A673 (cell line): Measurements from ENCODE around the gene SLC2A3. TPM values are rescaled to one million over a fixed set of nuclear protein-coding genes. Genes with fewer than 3 reads are reported as not detected.
"Not testable (repeated sequence)": the region's sequence is repeated elsewhere in the genome, so short reads cannot be mapped to it uniquely, and the experiment has no call there.

Experiments
- BruUV-seq: library from RNA; stranded (reverse); fragments of 400-500 nt; replicated peaks from 2 replicates; lab custom pipeline; 2021; lab: Mats Ljungman, UMichigan
- CTCF ChIA-PET: fragments of 300-600 bp; sonication (Branson Sonifier 250); formaldehyde crosslinking; loops from one replicate; lab custom pipeline; 2022; ENCODE audit warnings: antibody characterized with exemption; lab: Charles Lee
- POLR2A ChIA-PET: fragments of 300-600 bp; sonication (Branson Sonifier 250); formaldehyde crosslinking; loops from one replicate; lab custom pipeline; 2022; ENCODE audit warnings: antibody characterized with exemption; ENCODE audit not compliant: low non-redundant PET; lab: Charles Lee
- DNase-seq: peaks from one replicate; pipeline ENCODE4 v3.0.0-alpha.2; 2015; ENCODE audit warnings: low spot score
- H3K27ac ChIP-seq: fragments of 200-600 bp; sonication (generic); 2 replicates; pipeline ENCODE4 v1.5.1; 2016; ENCODE audit warnings: mixed run types, low read depth, mild to moderate bottlenecking, mixed read lengths, antibody characterized with exemption, low read length; ENCODE audit not compliant: poor library complexity, severe bottlenecking
- H3K27me3 ChIP-seq: fragments of 200-600 bp; sonication (generic); replicated peaks from 2 replicates; pipeline ENCODE4 v1.6.1; 2017; ENCODE audit warnings: mixed run types, low read depth, mild to moderate bottlenecking, mixed read lengths, antibody characterized with exemption, low read length; ENCODE audit not compliant: insufficient read depth, poor library complexity
- H3K36me3 ChIP-seq: fragments of 200-600 bp; sonication (generic); 2 replicates; pipeline ENCODE4 v1.6.1; 2016; ENCODE audit warnings: mixed run types, mild to moderate bottlenecking, mixed read lengths, antibody characterized with exemption, low read length; ENCODE audit not compliant: insufficient read depth, poor library complexity, severe bottlenecking
- H3K4me1 ChIP-seq: fragments of 200-600 bp; sonication (generic); 2 replicates; pipeline ENCODE4 v1.6.1; 2017; ENCODE audit warnings: mixed run types, mild to moderate bottlenecking, mixed read lengths, antibody characterized with exemption, low read length; ENCODE audit not compliant: insufficient read depth, poor library complexity, severe bottlenecking
- H3K4me3 ChIP-seq: fragments of 200-600 bp; sonication (generic); 2 replicates; pipeline ENCODE4 v1.5.1; 2016; ENCODE audit warnings: low read depth, mixed run types, mild to moderate bottlenecking, mixed read lengths, low read length; ENCODE audit not compliant: poor library complexity, severe bottlenecking
- H3K9me3 ChIP-seq: fragments of 200-600 bp; sonication (generic); 2 replicates; pipeline ENCODE4 v1.6.1; 2016; ENCODE audit warnings: mixed run types, low read depth, mild to moderate bottlenecking, mixed read lengths, antibody characterized with exemption, low read length; ENCODE audit not compliant: poor library complexity, severe bottlenecking
- EZH2 ChIP-seq: fragments of 200-600 bp; sonication (generic); IDR thresholded peaks from 2 replicates; pipeline ENCODE4 v1.6.1; 2017; ENCODE audit warnings: borderline replicate concordance, low read depth, mild to moderate bottlenecking, mixed read lengths, antibody characterized with exemption, low read length; ENCODE audit not compliant: poor library complexity, severe bottlenecking
- intact Hi-C: fragments of 100-400 bp; cut with micrococcal nuclease; formaldehyde crosslinking; loops from one replicate; pipeline ENCODE4 v1.10.0; 2022; ENCODE audit not compliant: unreplicated experiment
- total RNA-seq: library from RNA; stranded (reverse); gene quantifications from 2 replicates; pipeline ENCODE4 v1.2.3, GENCODE V29; 2021
- TF ChIP-seq, protein P1 (sequence below): fragments of 300-800, 200-600 bp; sonication (generic); conservative IDR thresholded peaks from 2 replicates; pipeline ENCODE4 v1.5.1; 2017; ENCODE audit warnings: low read depth, mild to moderate bottlenecking, antibody characterized with exemption, low read length, moderate library complexity, mixed read lengths

Gene SLC2A3
- total RNA-seq, 1 experiment from 2014 or later: 30.2 TPM

GRCh38 chr12:7981446-7981845 lies 45.5 kb upstream of the SLC2A3 start:
- no peak overlapping the region for H3K27ac ChIP-seq
- H3K9me3 ChIP-seq: no peaks in the 10 kb centered on the region
- no peaks in the 10 kb centered on the region for H3K27me3 ChIP-seq
- TF ChIP-seq, protein P1, sequence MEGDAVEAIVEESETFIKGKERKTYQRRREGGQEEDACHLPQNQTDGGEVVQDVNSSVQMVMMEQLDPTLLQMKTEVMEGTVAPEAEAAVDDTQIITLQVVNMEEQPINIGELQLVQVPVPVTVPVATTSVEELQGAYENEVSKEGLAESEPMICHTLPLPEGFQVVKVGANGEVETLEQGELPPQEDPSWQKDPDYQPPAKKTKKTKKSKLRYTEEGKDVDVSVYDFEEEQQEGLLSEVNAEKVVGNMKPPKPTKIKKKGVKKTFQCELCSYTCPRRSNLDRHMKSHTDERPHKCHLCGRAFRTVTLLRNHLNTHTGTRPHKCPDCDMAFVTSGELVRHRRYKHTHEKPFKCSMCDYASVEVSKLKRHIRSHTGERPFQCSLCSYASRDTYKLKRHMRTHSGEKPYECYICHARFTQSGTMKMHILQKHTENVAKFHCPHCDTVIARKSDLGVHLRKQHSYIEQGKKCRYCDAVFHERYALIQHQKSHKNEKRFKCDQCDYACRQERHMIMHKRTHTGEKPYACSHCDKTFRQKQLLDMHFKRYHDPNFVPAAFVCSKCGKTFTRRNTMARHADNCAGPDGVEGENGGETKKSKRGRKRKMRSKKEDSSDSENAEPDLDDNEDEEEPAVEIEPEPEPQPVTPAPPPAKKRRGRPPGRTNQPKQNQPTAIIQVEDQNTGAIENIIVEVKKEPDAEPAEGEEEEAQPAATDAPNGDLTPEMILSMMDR: no peak
- TF ChIP-seq EZH2: no peak
- H3K36me3 ChIP-seq: no peaks in the 10 kb centered on the region
- intact Hi-C loops: no loop called here
- CTCF ChIA-PET: no interaction called here
- no TSS peak for BruUV-seq
- H3K4me3 ChIP-seq: no peak overlapping the region
- H3K4me1 ChIP-seq: no peaks in the 10 kb centered on the region
- no peak for DNase-seq
- POLR2A ChIA-PET: no interaction called here

DNA sequence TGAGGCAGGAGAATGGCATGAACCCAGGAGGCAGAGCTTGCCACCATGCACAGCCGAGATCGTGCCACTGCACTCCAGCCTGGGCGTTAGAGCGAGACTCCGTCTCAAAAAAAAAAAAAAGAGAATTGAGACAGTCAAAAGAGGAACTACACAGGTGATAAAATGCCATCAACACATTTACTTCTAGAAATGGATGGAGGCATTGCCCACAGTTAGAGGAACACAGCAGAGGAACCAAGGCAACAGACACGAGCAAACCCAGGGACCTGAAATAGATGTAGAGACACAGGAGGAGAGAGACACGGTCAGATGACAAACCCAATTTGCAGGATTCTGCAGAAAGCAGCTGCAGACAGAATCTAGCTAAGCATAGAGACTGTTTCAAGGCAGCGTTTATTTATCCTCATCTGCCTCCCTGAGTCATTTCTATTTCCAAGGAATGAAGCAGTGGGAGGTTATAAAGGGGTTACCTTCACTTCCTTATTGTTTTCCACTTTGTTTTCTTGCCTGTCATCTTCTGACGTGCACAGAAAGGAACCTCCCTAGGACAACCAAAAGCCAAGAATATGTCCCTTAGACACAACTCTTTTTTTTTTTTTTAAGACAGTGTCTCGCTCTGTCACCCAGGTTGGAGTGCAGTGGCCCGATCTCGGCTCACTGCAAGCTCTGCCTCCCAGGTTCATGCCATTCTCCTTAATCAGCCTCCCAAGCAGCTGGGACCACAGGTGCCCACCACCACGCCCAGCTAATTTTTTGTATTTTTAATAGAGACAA lies 41.6 kb upstream of the SLC2A3 start:
- H3K27ac ChIP-seq: not testable (repeated sequence)

GRCh38 chr12:7973457-7973825 lies 37.5 kb upstream of the SLC2A3 start:
- no peaks in the 10 kb centered on the region for H3K27me3 ChIP-seq
- H3K4me3 ChIP-seq: no peak overlapping the region
- intact Hi-C loops: loop anchor here (5.0 kb wide), 1 partner anchor 36 kb away; the partner anchor contains the start of gene SLC2A3
- H3K9me3 ChIP-seq: no peaks in the 10 kb centered on the region
- H3K4me1 ChIP-seq: peaks cover 8% of the 10 kb centered on the region
- CTCF ChIA-PET: no interaction called here
- no peak for DNase-seq
- no peaks in the 10 kb centered on the region for H3K36me3 ChIP-seq
- H3K27ac ChIP-seq: no peak overlapping the region
- TF ChIP-seq EZH2: no peak
- TF ChIP-seq, protein P1: no peak
- BruUV-seq: no TSS peak
- POLR2A ChIA-PET: interaction anchor here (0.6 kb wide), 1 partner anchor 23 kb away, joined by 3 read pairs; no protein-coding TSS in a partner anchor

More for the DNA sequence above, 41.6 kb upstream of the SLC2A3 start:
- BruUV-seq, H3K36me3 ChIP-seq, H3K9me3 ChIP-seq, POLR2A ChIA-PET, H3K4me1 ChIP-seq, H3K27me3 ChIP-seq, CTCF ChIA-PET, intact Hi-C loops, H3K4me3 ChIP-seq, DNase-seq: not testable (repeated sequence)
